WI38 (cell line): ENCODE results near the gene NAT16.

Source experiments
- H3K4me3 ChIP-seq: 2 replicates; pipeline ENCODE4 v1.5.1; 2011; ENCODE audit warnings: low read depth, mild to moderate bottlenecking, control low read depth, low read length
- CTCF ChIP-seq: IDR thresholded peaks from 2 replicates; pipeline ENCODE4 v1.5.1; 2012; ENCODE audit warnings: low read depth, mild to moderate bottlenecking, control low read depth, low read length

The NAT16 gene

GRCh38 chr7:101127460-101128039 is 52.5 kb downstream of the NAT16 start:
- peak overlapping the region; percentile 95 for H3K4me3 ChIP-seq
- TF ChIP-seq CTCF: no peak

- TF ChIP-seq CTCF: peak; percentile 24; the same call in 1 of the 2 replicates
- peak within 1 kb of the TSS; percentile 95 for H3K4me3 ChIP-seq
These were observed 53.2 kb downstream of the NAT16 start, which contains the start of gene SERPINE1 for GRCh38 chr7:101126651-101127459. TSS of gene SERPINE1 (plus strand) at chr7:101127104. CDS start at chr7:101128394, 1,290 bp downstream.

- no peak overlapping the region for H3K4me3 ChIP-seq
- TF ChIP-seq CTCF: no peak
These were observed 54.0 kb downstream of the NAT16 start for GRCh38 chr7:101125989-101126650.

GRCh38 chr7:101124376-101125056 is 55.6 kb downstream of the NAT16 start:
- H3K4me3 ChIP-seq: no peak overlapping the region
- TF ChIP-seq CTCF: no peak

GRCh38 chr7:101123703-101124068 is 56.4 kb downstream of the NAT16 start:
- H3K4me3 ChIP-seq: no peak overlapping the region
- no peak for TF ChIP-seq CTCF

- peak overlapping the region; percentile 52; the same call in 1 of the 2 replicates for H3K4me3 ChIP-seq
- TF ChIP-seq CTCF: no peak
These were observed 57.0 kb downstream of the NAT16 start for GRCh38 chr7:101122933-101123702.
